Measurements from ENCODE around the gene PSTK.

The PSTK gene

DNA sequence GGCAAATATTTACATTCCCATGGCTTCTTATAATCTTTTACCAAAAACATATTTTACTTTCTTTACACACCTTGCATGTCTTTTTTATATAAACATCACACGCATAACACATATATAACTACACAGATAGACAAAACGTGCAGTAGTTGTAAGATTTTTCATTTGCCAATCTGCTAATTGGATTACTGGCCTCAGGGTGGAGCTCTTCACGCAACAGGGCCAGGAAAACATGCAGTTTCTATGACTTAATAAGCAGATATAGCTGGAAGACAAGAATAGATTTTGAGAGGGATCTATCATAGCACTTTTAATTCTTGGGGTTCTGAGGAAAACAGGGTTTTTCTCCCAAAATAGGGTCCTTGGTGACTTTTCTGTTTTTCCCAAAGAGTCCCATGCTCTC, 41.3 kb downstream of the PSTK start:
- DNase-seq, result no peak

DNA sequence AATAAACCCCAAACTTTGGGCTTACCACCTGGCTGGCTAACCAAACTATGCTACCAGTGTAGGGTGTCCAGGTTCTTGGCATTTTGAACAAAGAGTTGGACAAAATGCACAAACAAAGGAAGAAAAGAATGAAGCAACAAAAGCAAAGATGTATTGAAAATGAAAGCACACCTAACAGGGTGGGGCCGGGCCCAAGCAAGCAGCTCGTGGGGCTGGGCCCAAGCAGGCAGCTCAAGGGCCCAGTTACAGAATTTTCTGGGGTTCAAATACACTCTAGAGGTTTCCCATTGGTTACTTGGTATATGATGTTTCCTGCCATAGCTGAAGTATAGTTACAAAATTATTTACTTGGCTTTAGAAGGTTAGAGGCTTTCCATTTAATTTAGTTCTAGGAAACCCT, 44.3 kb downstream of the PSTK start:
- no peak for DNase-seq

DNA sequence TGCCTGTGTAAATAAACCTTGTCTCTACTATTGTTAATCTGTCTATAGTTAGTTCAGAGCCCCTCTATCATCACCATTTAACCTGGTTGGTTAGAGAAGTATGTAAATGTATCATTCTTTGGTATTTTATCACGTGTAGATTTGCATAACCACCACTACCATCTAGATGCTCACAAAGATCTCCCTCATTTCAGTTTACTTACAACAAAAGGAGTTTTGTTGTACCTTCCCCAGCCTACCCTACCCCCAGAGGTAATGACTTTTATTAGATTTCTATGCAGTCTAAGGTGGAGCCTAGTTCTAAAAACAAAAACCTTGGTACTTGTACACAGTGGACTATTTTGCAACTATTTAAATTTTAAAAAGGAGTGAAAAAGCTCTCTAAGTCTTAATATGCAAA, 46.1 kb downstream of the PSTK start:
- DNase-seq, result no peak

DNA sequence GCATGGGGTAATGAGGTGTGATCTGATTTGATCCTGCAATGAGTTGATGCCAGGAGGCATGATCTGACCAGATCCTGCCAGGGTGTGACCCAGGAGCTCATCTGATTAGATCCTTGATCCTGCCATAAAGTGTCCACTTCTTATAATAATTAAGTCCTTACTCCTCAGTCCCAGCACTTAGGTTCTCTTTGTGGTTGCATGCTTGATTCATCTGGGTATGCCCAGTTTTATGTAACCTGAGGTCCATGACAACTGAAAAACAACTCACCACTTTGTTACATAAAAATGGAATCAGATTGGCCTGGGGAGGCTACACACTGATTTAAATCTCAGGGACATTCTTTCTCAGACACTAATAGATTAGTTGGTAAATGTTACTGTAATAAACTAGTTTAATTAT, 47.7 kb downstream of the PSTK start:
- DNase-seq, result no peak

DNA sequence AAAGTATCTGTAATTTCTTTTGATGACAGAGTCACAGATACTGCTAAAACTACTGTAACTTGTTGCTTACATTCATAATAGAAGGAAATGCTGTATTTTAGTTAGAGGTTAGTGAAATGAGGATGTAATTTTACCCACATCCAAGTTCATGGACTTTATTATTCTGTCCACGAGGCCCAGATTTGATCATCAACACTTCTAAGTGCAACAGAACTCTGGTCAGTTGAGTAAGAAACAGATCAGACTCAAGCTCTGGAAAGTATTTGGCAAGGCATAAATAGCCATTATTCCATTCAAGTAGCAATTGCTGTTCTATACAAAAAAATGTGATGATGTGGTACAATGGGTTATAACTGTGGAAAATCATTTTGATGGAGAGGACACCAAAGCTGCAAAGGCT, 50.9 kb downstream of the PSTK start:
- no peak for DNase-seq

DNA sequence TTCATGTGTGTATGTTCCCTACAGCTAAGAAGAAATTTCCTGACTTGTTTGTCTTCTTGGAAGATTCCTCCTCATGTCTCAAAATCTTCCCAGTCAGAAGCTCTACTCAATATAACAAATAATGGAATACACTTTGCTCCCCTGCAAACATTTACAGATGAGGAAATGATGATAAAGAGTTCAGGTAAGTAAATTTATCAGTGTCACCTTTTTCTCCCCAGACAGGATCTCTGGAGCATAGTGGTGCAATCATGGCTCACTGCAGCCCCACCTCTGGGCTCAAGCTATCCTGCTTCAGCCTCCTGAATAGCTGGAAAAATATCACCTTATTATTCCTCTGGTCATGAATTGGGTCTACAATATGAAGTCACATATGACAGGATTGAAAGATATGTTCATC, 54.1 kb downstream of the PSTK start:
- DNase-seq, result no peak

DNA sequence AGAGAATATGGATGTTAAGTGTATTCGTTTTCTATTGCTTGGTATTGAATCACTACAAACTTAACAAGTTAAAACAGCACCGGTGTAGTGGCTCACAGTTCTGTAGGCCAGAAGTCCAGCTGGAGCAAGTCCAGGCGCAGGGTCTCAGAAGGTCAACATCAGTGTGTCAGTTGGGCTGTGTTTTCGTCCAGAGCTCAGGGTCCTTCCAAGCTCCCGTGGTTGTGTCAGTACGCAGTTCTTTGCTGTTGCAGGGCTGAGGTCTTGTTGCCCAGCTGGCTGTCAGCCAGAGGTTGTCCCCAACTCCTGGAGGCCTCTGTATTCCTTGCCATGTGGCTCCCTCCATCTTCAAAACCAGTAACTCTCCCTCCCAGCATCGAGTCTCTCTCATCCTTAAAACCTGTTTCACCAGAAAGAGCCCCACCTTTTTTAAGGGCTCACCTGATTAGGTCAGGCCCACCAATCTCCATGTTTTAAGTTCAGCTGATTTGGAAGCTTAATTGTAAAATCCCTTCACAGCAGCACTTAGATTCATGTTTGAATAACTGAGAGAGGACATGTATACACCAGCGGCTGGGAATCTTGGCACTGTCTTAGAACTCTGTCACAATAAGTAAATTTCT, 55.4 kb downstream of the PSTK start:
- DNase-seq, result no peak

DNA sequence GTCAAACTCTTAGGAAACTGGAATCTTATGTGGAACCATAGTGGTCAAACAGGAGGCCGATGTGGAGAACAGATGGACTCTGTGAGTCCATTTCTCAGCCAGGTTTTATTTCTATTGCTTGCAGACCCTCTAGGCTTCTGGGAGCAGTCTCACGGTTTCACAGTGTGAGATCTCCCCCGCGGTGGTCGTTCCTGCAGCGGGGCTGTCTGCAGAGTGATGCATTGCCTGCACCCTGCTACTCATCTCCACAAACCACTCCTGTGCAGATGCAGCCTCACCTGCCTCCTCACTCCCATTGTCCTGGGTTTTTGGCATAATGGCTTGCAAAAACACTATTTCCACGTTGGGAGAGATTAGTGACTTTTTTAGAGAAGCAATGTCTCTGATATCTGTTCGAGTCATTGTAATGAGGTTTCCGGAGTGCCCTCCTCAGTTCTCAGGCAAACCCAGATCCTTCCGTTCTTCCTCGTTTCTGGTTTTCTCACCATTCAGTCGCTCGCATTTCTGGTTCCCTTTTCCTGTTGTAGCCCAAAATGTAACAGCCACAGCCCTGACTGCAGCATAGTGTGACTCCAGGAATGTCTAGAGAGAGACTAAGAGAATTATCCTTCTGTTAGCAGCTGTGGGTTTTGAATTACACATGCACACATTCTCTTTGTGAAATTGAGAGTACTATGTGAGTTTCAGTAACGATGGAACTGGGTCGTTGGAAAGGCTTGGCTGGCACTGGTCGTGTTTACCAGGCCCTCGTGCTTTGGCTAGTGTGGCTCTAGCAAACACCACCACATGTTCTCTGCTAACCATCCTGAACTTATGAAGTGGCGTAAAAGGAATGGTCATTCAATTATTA, 58.8 kb downstream of the PSTK start:
- DNase-seq, result no peak

DNA sequence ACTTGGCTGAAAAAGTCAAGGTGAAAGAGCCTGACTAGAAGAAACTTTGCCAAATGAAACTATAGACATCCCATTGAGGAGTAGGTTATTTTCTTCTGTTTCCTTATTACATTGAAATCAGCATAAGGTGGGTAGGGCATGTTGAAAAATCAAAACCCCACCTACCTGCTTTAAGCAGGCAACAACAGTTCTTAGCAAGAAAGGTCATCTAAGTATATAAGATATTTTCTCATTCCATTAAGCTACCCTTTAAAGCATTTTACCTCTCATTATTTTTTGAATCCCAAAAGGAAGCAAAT, 59.4 kb downstream of the PSTK start:
- DNase-seq, result no peak

Measured in islet precursor cell (in vitro differentiated cells).